Right lobe of liver (tissue), 6 donors: ENCODE data around the gene SHC4. TPM values are rescaled to one million over a fixed set of nuclear protein-coding genes. Genes with fewer than 3 reads are reported as not detected.

Experiments
- ATAC-seq, 4 donors: fragments of 200-7000 bp; cut with Tn5 transposase; one replicate each; pipeline ENCODE4 v1.9.1; 2020; ENCODE audit warnings: mild to moderate bottlenecking in 4 of 4, moderate library complexity in 4 of 4
- DNase-seq, 3 donors: peaks; one replicate each; pipeline ENCODE4 v3.0.0-alpha.2; 2020
- H3K27ac ChIP-seq, 3 donors: fragments of 200-600 bp; one replicate each; pipeline ENCODE4 v1.8.0; 2022
- H3K27me3 ChIP-seq, 2 donors: fragments of 200-600 bp; one replicate each; pipeline ENCODE4 v1.8.0; 2022
- H3K36me3 ChIP-seq, 4 donors: fragments of 200-600 bp; sonication (generic) in 1 of 4; one replicate each; pipeline versions ENCODE4 v1.5.1 to v1.8.0; 2017 to 2022; ENCODE audit warnings: control low read depth in 1 of 4
- H3K4me1 ChIP-seq, 4 donors: fragments of 200-600 bp; sonication (generic) in 1 of 4; one replicate each; pipeline versions ENCODE4 v1.5.1 to v1.8.0; 2017 to 2022; ENCODE audit warnings: control low read depth in 1 of 4
- H3K4me3 ChIP-seq, 3 donors: fragments of 200-600 bp; one replicate each; pipeline ENCODE4 v1.8.0; 2022
- H3K9me3 ChIP-seq, 4 donors: fragments of 200-600 bp; sonication (generic) in 1 of 4; one replicate each; pipeline versions ENCODE4 v1.5.1 to v1.8.0; 2017 to 2022; ENCODE audit warnings: control low read depth in 1 of 4
- POLR2A ChIP-seq: fragments of 450-650 bp; IDR thresholded peaks from one replicate; pipeline ENCODE4 v1.6.1; 2017; ENCODE audit warnings: antibody characterized with exemption, mild to moderate bottlenecking
- WGBS: methylation state at CpG from one replicate; pipeline ENCODE4 v1.1.6; 2018; ENCODE audit warnings: low coverage, low lambda C conversion rate; ENCODE audit not compliant: insufficient coverage; ENCODE audit errors: missing lambda C conversion rate; 5-methylcytosine and 5-hydroxymethylcytosine counted together
- intact Hi-C, 2 donors: fragments of 100-400 bp; cut with DNase I; formaldehyde crosslinking; loops; one replicate each; pipeline versions ENCODE4 v1.11.2 to v1.14.1; 2022
- total RNA-seq, 6 experiments: library from RNA; depleted of rRNA in 2 of 6; stranded (reverse); fragments of >200 nt in 2 of 6; fragmentation: NEBNext Ultra II Directional in 3 of 6; extraction: Animal tissue kit (Norgen Biotek cat#: 25700) in 3 of 6; gene quantifications; one replicate each; pipeline versions ENCODE4 v1.1.0 to v1.2.4, GENCODE V29; 2016 to 2023
- TF ChIP-seq, protein P1 (sequence below), 4 donors: fragments of 200-600 bp in 3 of 4; fragments of 450-650 bp in 1 of 4; IDR thresholded peaks; one replicate each; pipeline versions ENCODE4 v1.5.1 to v1.8.0; 2016 to 2022; ENCODE audit warnings: antibody characterized with exemption in 4 of 4, mild to moderate bottlenecking in 2 of 4
- donor health status: DM: no; HTN: yes; CAD: no.
- donor health status: DM: no; HTN: no; CAD: no.
- donor health status: DM: no; HTN: no; CAD: no.
- donor health status: DM: no; HTN: yes; CAD: no.
- donor health status: DM: no; HTN: yes; CAD: no.

Gene SHC4
- total RNA-seq, 6 experiments from 2014 or later, result 0.04 to 0.87 (median 0.04) TPM; not detected in 3

DNA sequence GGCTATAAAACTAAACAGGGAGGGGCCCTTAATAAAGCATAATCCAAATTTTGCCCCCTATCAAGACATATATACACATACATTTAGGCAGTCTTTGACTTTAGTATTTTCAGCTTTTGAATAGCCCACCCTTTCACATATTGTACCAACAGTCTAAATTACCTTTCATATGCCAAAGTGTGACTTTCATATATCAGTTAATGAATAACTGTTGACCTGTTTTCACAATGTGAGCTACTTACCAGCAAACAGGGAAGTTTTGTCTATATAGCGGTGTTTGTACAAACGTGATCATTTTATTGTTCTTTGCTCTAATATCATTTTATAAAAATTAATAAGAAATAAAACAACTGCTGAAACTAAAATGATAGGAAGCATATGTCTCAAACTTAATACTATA lies 180.8 kb downstream of the SHC4 start:
- DNase-seq (no peak), ATAC-seq (peak; percentile 37 to 70 (median 40))
- Histone ChIP-seq H3K9me3 (no peaks in the 10 kb centered on the region), H3K4me1 (peaks cover 0 to 41% (median 3%) of the 10 kb centered on the region in 4 donors), H3K27ac (peak overlapping the region in 2 of 3 donors; percentile 5 to 38), H3K36me3 (no peaks in the 10 kb centered on the region), H3K4me3 (no peak overlapping the region), H3K27me3 (no peaks in the 10 kb centered on the region)
- 30% methylated on average over 2 of the region's 2 CpGs for WGBS
- TF ChIP-seq POLR2A, result no peak
- TF ChIP-seq, protein P1, sequence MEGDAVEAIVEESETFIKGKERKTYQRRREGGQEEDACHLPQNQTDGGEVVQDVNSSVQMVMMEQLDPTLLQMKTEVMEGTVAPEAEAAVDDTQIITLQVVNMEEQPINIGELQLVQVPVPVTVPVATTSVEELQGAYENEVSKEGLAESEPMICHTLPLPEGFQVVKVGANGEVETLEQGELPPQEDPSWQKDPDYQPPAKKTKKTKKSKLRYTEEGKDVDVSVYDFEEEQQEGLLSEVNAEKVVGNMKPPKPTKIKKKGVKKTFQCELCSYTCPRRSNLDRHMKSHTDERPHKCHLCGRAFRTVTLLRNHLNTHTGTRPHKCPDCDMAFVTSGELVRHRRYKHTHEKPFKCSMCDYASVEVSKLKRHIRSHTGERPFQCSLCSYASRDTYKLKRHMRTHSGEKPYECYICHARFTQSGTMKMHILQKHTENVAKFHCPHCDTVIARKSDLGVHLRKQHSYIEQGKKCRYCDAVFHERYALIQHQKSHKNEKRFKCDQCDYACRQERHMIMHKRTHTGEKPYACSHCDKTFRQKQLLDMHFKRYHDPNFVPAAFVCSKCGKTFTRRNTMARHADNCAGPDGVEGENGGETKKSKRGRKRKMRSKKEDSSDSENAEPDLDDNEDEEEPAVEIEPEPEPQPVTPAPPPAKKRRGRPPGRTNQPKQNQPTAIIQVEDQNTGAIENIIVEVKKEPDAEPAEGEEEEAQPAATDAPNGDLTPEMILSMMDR (IDR thresholded peaks at IDR 0.05), result no peak
- intact Hi-C loops, result no loop called here

DNA sequence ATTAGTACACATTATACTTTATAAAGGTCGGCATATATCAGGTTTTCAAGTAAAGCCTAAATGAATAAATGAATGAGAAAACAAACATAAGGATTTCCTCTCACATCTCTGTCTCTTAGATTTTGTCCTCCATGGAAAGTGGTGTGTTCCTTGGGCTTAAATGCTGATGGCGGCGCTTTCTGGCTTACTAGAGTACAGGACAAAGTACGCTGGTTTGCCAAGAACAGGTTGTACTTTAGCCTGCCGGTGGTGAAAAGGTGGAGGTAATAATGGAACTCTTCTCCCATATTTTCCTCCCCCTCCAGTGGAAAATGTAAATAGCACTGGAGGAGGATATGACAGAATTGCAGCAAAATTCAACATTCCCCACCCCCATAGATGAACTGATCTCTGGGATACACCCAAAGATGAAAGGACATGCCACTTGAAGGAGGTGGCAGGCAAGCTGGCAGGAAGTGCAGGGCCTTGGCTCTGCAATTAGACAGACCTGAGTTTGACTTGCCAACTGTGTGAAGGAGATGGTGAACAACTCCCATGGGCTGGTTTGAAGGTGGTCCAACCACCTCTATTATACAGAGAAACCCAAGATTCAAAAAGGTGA lies 182.1 kb downstream of the SHC4 start:
- 48% methylated on average over 5 of the region's 5 CpGs for WGBS
- Histone ChIP-seq H3K27ac (peak overlapping the region in 1 of 3 donors; percentile 38), H3K4me1 (peaks cover 0 to 41% (median 3%) of the 10 kb centered on the region in 4 donors), H3K9me3 (no peaks in the 10 kb centered on the region), H3K27me3 (no peaks in the 10 kb centered on the region), H3K4me3 (no peak overlapping the region), H3K36me3 (no peaks in the 10 kb centered on the region)
- intact Hi-C loops, result no loop called here
- peak; percentile 57 to 81 (median 62) for ATAC-seq
- peak in 2 of 3 donors; percentile 56 to 73 for DNase-seq
- no peak for TF ChIP-seq POLR2A
- TF ChIP-seq, protein P1 (IDR thresholded peaks at IDR 0.05), result no peak

DNA sequence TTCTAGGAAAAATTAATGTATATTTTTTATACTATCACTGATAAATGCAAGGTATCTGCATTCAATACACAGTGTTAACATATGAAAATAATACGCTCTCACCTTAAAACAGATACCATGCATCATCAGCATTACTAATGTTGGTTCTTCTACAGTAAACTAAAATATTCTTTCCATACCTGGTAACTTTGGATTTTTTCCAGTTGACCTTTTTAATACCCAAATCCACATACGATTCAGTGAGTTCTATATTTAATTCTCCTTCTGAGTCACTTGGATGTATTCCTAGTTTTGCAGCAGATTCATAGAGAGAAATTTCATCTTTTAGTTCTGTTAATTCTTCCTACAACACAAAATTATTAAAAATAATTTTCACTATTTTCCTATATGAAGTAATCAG lies 182.7 kb downstream of the SHC4 start:
- Histone ChIP-seq H3K4me1 (peaks cover 0 to 39% (median 3%) of the 10 kb centered on the region in 4 donors), H3K27ac (no peak overlapping the region), H3K4me3 (no peak overlapping the region), H3K9me3 (no peaks in the 10 kb centered on the region), H3K36me3 (no peaks in the 10 kb centered on the region), H3K27me3 (no peaks in the 10 kb centered on the region)
- WGBS, result 75% methylated on average over 2 of the region's 2 CpGs
- ATAC-seq (no peak), DNase-seq (no peak)
- TF ChIP-seq POLR2A, result no peak
- TF ChIP-seq, protein P1 (IDR thresholded peaks at IDR 0.05), result no peak
- intact Hi-C loops, result no loop called here

DNA sequence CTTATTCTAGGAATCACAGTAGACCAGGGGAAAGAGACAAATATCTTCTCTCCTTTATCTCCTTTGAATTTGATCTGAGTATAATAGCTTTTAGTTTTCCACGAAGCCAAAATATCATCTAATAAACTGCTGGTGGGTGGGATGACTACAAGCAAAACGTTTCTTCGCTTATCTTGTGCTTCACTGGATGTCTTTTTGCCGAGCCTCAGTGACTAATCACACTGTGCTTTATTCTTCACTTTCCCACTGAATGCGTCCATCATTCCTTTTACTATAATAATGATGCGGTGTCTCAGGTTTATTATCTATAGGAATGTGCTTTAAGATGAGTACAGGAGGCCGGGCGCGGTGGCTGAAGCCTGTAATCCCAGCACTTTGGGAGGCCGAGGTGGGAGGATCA lies 185.4 kb downstream of the SHC4 start:
- DNase-seq (no peak), ATAC-seq (no peak)
- intact Hi-C loops, result no loop called here
- Histone ChIP-seq H3K27ac (no peak overlapping the region), H3K36me3 (no peaks in the 10 kb centered on the region), H3K4me3 (no peak overlapping the region), H3K27me3 (no peaks in the 10 kb centered on the region), H3K4me1 (peaks cover 0 to 19% (median 0%) of the 10 kb centered on the region in 4 donors), H3K9me3 (no peaks in the 10 kb centered on the region)
- 90% methylated on average over 10 of the region's 10 CpGs for WGBS
- TF ChIP-seq, protein P1 (IDR thresholded peaks at IDR 0.05), result no peak
- TF ChIP-seq POLR2A, result no peak
